HS-5 (cell line): ENCODE results near the gene HNRNPK.

ENCODE experiments used
- DNase-seq: peaks from one replicate; pipeline ENCODE4 v3.0.0-alpha.2; 2012; ENCODE audit warnings: low read depth

The HNRNPK gene

GRCh38 chr9:83979812-83980394, at the start of gene HNRNPK:
TSS of gene HNRNPK (minus strand) at chr9:83980215. CDS start at chr9:83978252, 1,963 bp downstream.
- DNase-seq: peak; percentile 92

DNA sequence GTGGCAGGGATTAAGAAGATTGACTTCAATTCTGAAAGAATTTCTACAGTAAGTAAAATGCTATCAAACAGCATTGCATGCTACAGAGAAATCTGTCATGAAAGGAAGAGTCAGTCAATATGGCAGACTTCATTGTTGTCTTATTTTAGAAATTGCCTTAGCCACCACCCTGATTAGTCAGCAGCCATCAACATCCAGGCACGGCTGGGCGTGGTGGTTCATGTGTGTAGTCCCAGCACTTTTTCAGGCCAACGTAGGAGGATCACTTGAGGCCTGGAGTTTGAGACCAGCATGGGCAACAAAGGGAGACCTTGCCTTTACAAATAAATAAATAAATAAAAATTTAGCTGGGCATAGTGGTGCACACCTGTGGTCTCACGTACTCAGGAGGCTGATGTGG, 47.2 kb upstream of the HNRNPK start:
- DNase-seq: no peak

DNA sequence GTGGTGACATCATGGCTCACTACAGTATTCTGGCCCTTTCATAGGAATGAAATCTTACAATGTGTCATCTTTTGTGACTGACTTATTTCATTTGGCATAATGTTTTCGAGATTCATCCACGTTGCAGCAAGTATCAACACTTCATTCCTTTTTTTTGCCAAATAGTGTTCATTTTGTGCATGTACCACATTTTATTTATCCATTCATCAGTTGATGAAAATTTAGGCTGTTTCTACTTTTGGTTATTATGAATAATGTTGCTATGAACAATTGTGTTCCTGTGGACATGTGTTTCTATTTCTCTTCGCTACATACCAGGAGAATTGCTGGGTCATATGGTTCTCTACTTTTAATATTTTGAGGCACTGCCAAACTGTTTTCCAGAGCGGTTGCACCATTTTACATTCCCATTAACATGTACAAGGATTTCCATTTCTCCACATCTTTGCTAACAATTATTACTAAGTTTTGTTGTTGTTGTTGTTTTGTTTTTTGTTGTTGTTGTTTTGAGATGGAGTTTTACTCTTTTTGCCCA, 44.1 kb upstream of the HNRNPK start:
- DNase-seq: no peak

- no peak for DNase-seq
Measured at GRCh38 chr9:84007662-84008061, 27.6 kb upstream of the HNRNPK start.

DNA sequence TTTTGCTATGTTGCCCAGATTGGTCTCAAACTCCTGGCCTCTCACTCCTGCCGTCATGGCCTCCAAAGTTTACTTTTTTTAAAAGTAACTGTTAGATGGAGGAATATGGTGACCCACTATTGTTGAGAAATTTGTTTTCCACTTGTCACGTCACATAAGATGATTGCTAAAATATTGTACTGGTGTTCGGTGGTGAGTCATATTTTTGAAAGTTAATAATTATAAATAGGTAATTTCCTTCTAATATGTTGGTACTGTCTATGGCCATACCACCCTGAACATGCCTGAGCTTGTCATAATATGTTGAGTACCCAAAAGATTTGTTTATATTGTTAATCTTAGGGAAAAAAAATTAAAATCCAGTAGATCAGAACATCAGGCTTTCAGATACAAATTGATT, 23.2 kb upstream of the HNRNPK start:
- no peak for DNase-seq

- no peak for DNase-seq
Measured at GRCh38 chr9:84002344-84002743, 22.3 kb upstream of the HNRNPK start.

- no peak for DNase-seq
Measured at GRCh38 chr9:84001621-84002020, 21.6 kb upstream of the HNRNPK start.

GRCh38 chr9:84000186-84000585, 20.2 kb upstream of the HNRNPK start:
- DNase-seq: no peak

- no peak for DNase-seq
Measured at GRCh38 chr9:83999141-83999918, 19.3 kb upstream of the HNRNPK start.

GRCh38 chr9:83996126-83996525, 16.1 kb upstream of the HNRNPK start:
- no peak for DNase-seq

GRCh38 chr9:83992901-83993300, 12.9 kb upstream of the HNRNPK start:
- DNase-seq: no peak

DNA sequence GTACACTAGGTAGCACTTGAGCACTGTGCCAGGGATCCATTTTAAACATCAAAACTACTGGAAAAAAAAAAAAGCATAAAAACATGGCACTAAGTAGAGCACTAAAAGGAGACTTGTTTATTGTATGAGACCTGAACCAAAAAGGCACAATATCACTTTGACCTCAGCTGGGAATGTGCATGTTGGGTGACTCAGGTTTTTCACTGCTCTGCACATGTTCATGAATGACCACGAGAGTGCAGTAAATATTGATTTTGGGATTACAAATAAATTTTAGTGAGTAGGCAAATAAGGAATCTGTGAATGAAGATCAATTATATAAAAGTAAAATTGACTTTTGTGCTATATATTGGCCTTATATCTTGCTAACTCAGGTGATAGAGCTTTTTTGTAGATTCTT, 12.4 kb upstream of the HNRNPK start:
- peak; percentile 36 for DNase-seq

GRCh38 chr9:83991355-83991754, 11.3 kb upstream of the HNRNPK start:
- DNase-seq: no peak

GRCh38 chr9:83988411-83988810, 8.4 kb upstream of the HNRNPK start:
- DNase-seq: no peak

- DNase-seq: no peak
Measured at GRCh38 chr9:83987402-83987791, 7.4 kb upstream of the HNRNPK start.

GRCh38 chr9:83986765-83987401, 6.9 kb upstream of the HNRNPK start:
- no peak for DNase-seq

DNA sequence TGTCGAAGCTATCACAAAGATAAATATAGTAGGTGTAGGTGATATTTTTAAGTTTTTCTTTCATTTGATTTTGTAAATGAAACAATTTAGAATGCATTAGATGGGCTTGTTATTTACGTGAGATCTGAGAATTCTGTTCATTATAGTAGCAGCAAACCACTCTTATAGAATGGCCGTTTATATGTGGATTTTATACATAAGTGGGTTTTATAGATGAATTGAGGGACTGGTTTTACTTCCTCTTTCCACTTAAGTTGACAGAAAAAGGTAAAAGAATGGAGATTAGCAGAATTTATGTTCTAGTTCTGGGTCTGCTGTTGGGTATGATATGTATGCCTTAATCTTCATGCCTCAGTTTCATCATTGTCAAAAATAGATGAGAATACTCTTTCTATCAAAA, 6.2 kb upstream of the HNRNPK start:
- DNase-seq: no peak

- DNase-seq: no peak
Measured at GRCh38 chr9:83981126-83981871, 1.3 kb upstream of the HNRNPK start.

GRCh38 chr9:83980395-83981125, 545 bp upstream of the HNRNPK start, which contains the start of gene RMI1:
TSS of gene RMI1 (plus strand) at chr9:83980805. CDS start at chr9:84000987, 20,182 bp downstream.
- DNase-seq: peak; percentile 93

GRCh38 chr9:83978992-83979811, 813 bp downstream of the HNRNPK start:
- no peak for DNase-seq

GRCh38 chr9:83977196-83977595, 2.8 kb downstream of the HNRNPK start:
- no peak for DNase-seq
